Stomach (tissue), 4 donors: ENCODE measurements around the gene NOTO.

Experiments used
- POLR2A ChIP-seq, 4 donors: fragments of 450-650 bp; IDR thresholded peaks; one replicate each; pipeline ENCODE4 v1.6.1; 2016; ENCODE audit warnings: antibody characterized with exemption in 4 of 4, control low read depth in 2 of 4, mild to moderate bottlenecking in 1 of 4, moderate library complexity in 1 of 4
- TF ChIP-seq, protein P1 (sequence below), 7 experiments: fragments of 450-650 bp in 4 of 7; fragments of 200-600 bp in 3 of 7; sonication (generic) in 3 of 7; IDR thresholded peaks; one replicate each; pipeline ENCODE4 v1.5.1; 2016 to 2019; ENCODE audit warnings: antibody characterized with exemption in 7 of 7, control low read depth in 2 of 7, mild to moderate bottlenecking in 1 of 7

DNA sequence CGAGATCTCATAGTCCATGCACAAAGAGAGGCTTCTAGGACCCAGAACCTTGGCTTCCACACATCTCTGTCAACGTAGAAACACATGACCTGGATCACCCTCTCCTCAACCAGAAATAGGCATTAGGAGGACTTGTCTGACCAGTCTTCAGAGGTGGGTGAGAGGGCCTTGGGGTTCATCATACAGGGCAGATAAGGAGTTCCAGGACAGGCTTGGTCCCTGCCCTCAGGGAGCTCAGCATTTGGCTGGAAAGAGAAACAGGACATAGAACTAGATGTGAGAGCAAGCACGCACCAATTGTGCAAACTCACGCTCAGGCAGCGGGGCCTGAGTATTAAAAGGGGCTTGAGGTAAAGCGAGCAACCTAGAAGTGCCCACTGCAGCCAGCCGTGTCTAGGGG, 28.6 kb upstream of the NOTO start:
- no peak for TF ChIP-seq POLR2A (IDR thresholded peaks at IDR 0.05)
- TF ChIP-seq, protein P1, sequence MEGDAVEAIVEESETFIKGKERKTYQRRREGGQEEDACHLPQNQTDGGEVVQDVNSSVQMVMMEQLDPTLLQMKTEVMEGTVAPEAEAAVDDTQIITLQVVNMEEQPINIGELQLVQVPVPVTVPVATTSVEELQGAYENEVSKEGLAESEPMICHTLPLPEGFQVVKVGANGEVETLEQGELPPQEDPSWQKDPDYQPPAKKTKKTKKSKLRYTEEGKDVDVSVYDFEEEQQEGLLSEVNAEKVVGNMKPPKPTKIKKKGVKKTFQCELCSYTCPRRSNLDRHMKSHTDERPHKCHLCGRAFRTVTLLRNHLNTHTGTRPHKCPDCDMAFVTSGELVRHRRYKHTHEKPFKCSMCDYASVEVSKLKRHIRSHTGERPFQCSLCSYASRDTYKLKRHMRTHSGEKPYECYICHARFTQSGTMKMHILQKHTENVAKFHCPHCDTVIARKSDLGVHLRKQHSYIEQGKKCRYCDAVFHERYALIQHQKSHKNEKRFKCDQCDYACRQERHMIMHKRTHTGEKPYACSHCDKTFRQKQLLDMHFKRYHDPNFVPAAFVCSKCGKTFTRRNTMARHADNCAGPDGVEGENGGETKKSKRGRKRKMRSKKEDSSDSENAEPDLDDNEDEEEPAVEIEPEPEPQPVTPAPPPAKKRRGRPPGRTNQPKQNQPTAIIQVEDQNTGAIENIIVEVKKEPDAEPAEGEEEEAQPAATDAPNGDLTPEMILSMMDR (IDR thresholded peaks at IDR 0.05): no peak
